Sigmoid colon (tissue), 7 donors: Measurements from ENCODE around the gene ANTXR2. TPM values are rescaled to one million over a fixed set of nuclear protein-coding genes. Genes with fewer than 3 reads are reported as not detected.
A peak's percentile ranks its signal among the peaks of the same experiment; 100 is the strongest.

Experiments
- DNase-seq: peaks from one replicate; pipeline ENCODE4 v3.0.0-alpha.2; 2019
- H3K27ac ChIP-seq, 4 donors: fragments of 200-600 bp; sonication (generic); one replicate each; pipeline ENCODE4 v1.5.1; 2016 to 2019; ENCODE audit warnings: mild to moderate bottlenecking in 1 of 4
- H3K27me3 ChIP-seq, 3 donors: fragments of 200-600 bp; sonication (generic); one replicate each; pipeline ENCODE4 v1.5.1; 2019; ENCODE audit warnings: mild to moderate bottlenecking in 1 of 3
- H3K36me3 ChIP-seq, 4 donors: fragments of 200-600 bp; sonication (generic); one replicate each; pipeline ENCODE4 v1.5.1; 2016 to 2019
- H3K4me1 ChIP-seq, 4 donors: fragments of 200-600 bp; sonication (generic); one replicate each; pipeline ENCODE4 v1.5.1; 2017 to 2019
- H3K4me3 ChIP-seq, 4 donors: fragments of 200-600 bp; sonication (generic); one replicate each; pipeline ENCODE4 v1.5.1; 2017 to 2019; ENCODE audit warnings: mild to moderate bottlenecking in 2 of 4, moderate library complexity in 1 of 4
- H3K9me3 ChIP-seq, 4 donors: fragments of 200-600 bp in 3 of 4; sonication (generic) in 3 of 4; one replicate each; pipeline versions ENCODE4 v1.5.1 to v1.6.1; 2013 to 2019
- EP300 ChIP-seq, 4 donors: sonication (generic); formaldehyde crosslinking; IDR thresholded peaks; one replicate each; pipeline ENCODE4 v1.6.1; 2017; ENCODE audit warnings: antibody characterized with exemption in 4 of 4
- POLR2A ChIP-seq, 2 donors: fragments of 450-650 bp; IDR thresholded peaks; one replicate each; pipeline ENCODE4 v1.6.1; 2016; ENCODE audit warnings: antibody characterized with exemption in 2 of 2, mild to moderate bottlenecking in 2 of 2, moderate library complexity in 2 of 2
- POLR2AphosphoS5 ChIP-seq, 4 donors: sonication (generic); formaldehyde crosslinking; IDR thresholded peaks; one replicate each; pipeline ENCODE4 v1.6.1; 2017; ENCODE audit warnings: antibody characterized with exemption in 4 of 4
- WGBS, 2 donors: extraction: QIAGEN DNeasy Blood & Tissue Kit; methylation state at CpG; one replicate each; pipeline ENCODE4 v1.1.7; 2013; 5-methylcytosine and 5-hydroxymethylcytosine counted together
- intact Hi-C: fragments of 100-400 bp; cut with DNase I; formaldehyde crosslinking; loops from one replicate; pipeline ENCODE4 v1.15.1; 2023
- polyA plus RNA-seq, 3 donors: library from polyadenylated mRNA; stranded (reverse); fragments of 200-250 nt; gene quantifications; one replicate each; pipeline ENCODE4 v1.2.3, GENCODE V29; 2013
- total RNA-seq, 4 donors: library from RNA; depleted of rRNA; stranded (reverse); fragments of >200 nt; gene quantifications; one replicate each; pipeline ENCODE4 v1.1.0, GENCODE V29; 2016
- TF ChIP-seq, protein P1 (sequence below), 4 experiments: fragments of 450-650 bp in 3 of 4; fragments of 200-600 bp in 1 of 4; IDR thresholded peaks; one replicate each; pipeline ENCODE4 v1.5.1; 2016 to 2019; ENCODE audit warnings: antibody characterized with exemption in 4 of 4, mild to moderate bottlenecking in 3 of 4, moderate library complexity in 2 of 4
- donor health status: healthy with polysubstance abuse.
- donor health status: Bipolar disorder and iron deficiency.
- donor health status: healthy.

ANTXR2 gene
- total and polyA plus RNA-seq, 7 donors, result 11.4 to 237 (median 170) TPM

DNA sequence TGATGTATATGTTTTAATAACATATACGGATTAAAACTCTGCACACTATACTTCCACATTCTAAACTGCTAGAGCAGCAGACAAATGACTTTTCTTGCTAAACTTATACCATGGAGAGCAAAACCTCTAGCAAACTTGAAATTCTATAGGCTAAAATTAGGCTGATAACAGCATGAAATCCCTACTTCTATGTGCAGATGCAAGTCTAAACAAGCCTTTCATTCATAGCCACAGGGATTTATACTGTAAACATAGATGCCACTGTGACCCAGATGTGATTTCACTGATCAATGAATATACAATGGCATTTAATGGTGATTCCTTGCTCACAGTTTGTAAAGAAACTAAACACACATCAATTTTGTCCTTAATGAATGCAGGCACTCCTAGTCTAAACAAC lies 151.0 kb downstream of the ANTXR2 start:
- intact Hi-C loops, result loop anchor here (10.0 kb wide), 1 partner anchor 143 kb away; no protein-coding TSS in a partner anchor
- Histone ChIP-seq H3K27ac (no peak overlapping the region), H3K4me3 (no peak overlapping the region), H3K27me3 (no peaks in the 10 kb centered on the region), H3K4me1 (peaks cover 0 to 25% (median 10%) of the 10 kb centered on the region in 4 donors), H3K36me3 (no peaks in the 10 kb centered on the region), H3K9me3 (no peaks in the 10 kb centered on the region)
- 94 to 97% methylated on average over 1 of the region's 1 CpG for WGBS, 2 donors
- TF ChIP-seq EP300 (IDR thresholded peaks at IDR 0.05) (no peak), POLR2AphosphoS5 (IDR thresholded peaks at IDR 0.05) (no peak), POLR2A (IDR thresholded peaks at IDR 0.05) (no peak)
- TF ChIP-seq, protein P1, sequence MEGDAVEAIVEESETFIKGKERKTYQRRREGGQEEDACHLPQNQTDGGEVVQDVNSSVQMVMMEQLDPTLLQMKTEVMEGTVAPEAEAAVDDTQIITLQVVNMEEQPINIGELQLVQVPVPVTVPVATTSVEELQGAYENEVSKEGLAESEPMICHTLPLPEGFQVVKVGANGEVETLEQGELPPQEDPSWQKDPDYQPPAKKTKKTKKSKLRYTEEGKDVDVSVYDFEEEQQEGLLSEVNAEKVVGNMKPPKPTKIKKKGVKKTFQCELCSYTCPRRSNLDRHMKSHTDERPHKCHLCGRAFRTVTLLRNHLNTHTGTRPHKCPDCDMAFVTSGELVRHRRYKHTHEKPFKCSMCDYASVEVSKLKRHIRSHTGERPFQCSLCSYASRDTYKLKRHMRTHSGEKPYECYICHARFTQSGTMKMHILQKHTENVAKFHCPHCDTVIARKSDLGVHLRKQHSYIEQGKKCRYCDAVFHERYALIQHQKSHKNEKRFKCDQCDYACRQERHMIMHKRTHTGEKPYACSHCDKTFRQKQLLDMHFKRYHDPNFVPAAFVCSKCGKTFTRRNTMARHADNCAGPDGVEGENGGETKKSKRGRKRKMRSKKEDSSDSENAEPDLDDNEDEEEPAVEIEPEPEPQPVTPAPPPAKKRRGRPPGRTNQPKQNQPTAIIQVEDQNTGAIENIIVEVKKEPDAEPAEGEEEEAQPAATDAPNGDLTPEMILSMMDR (IDR thresholded peaks at IDR 0.05), result no peak
- no peak for DNase-seq

DNA sequence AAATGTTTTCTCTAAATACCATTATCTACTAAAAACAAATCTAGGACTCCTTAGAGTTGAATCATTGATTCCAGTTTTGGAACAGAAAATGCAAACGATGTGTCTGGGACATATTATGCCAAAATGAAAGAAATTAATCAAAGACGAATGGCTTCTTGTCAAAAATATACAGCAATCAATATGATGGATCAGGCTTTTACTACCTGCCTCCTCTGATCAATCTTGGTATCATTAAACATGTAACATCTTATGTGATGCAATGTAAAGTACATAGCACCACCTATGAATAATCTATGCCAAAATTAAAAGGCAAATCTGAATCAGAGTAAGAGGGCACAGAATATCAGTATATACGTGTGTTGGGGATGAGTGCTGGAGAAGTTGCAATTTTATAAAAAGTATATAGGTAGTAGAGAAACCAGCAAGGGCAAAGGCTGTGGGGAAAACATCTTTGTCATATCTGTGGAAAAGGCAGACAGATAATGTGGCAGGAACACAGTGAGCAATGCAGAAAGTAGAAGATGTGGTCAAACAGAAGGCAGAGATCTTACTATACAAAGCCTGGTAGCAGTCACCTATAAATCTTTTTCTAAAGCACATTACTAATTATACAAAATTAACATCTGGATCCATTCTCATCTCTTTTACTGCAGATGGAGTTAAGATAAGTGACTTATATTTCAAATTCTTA lies 152.7 kb downstream of the ANTXR2 start:
- H3K27me3 ChIP-seq, result no peaks in the 10 kb centered on the region
- 61 to 91% methylated on average over 3 of the region's 3 CpGs for WGBS, 2 donors
- intact Hi-C loops, result loop anchor here (10.0 kb wide), 1 partner anchor 144 kb away; no protein-coding TSS in a partner anchor
- peaks cover 0 to 37% (median 23%) of the 10 kb centered on the region in 4 donors for H3K4me1 ChIP-seq
- DNase-seq, result no peak
- H3K27ac ChIP-seq, result no peak overlapping the region
- no peaks in the 10 kb centered on the region for H3K9me3 ChIP-seq
- TF ChIP-seq POLR2A (IDR thresholded peaks at IDR 0.05) (no peak), EP300 (IDR thresholded peaks at IDR 0.05) (no peak), POLR2AphosphoS5 (IDR thresholded peaks at IDR 0.05) (no peak)
- TF ChIP-seq, protein P1 (IDR thresholded peaks at IDR 0.05), result no peak
- no peak overlapping the region for H3K4me3 ChIP-seq
- no peaks in the 10 kb centered on the region for H3K36me3 ChIP-seq

DNA sequence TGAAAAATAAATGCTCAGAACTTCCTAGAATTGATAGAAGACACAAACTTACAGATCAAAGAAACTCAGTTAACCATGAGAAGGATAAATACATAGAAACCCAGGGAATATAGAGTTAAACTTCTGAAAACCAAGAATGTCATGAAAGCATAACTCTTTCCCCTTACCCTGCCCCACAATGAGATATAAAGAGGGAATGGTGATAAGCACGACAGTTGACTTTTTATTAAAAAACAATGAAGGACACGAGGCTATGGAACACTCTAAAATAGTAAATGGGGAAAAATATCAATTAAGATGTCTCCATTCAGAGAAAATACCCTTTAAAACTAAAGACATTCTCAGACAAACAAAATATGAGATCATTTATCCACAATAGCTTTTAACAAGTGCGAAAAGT lies 154.7 kb downstream of the ANTXR2 start:
- no peaks in the 10 kb centered on the region for H3K9me3 ChIP-seq
- H3K36me3 ChIP-seq, result no peaks in the 10 kb centered on the region
- no peak for DNase-seq
- peaks cover 0 to 52% (median 37%) of the 10 kb centered on the region in 4 donors for H3K4me1 ChIP-seq
- TF ChIP-seq, protein P1 (IDR thresholded peaks at IDR 0.05), result no peak
- TF ChIP-seq POLR2AphosphoS5 (IDR thresholded peaks at IDR 0.05) (no peak), POLR2A (IDR thresholded peaks at IDR 0.05) (no peak), EP300 (IDR thresholded peaks at IDR 0.05) (no peak)
- no peak overlapping the region for H3K4me3 ChIP-seq
- H3K27ac ChIP-seq, result no peak overlapping the region
- 94 to 98% methylated on average over 3 of the region's 3 CpGs for WGBS, 2 donors
- intact Hi-C loops, result loop anchor here (10.0 kb wide), 1 partner anchor 267 kb away; no protein-coding TSS in a partner anchor
- H3K27me3 ChIP-seq, result no peaks in the 10 kb centered on the region

DNA sequence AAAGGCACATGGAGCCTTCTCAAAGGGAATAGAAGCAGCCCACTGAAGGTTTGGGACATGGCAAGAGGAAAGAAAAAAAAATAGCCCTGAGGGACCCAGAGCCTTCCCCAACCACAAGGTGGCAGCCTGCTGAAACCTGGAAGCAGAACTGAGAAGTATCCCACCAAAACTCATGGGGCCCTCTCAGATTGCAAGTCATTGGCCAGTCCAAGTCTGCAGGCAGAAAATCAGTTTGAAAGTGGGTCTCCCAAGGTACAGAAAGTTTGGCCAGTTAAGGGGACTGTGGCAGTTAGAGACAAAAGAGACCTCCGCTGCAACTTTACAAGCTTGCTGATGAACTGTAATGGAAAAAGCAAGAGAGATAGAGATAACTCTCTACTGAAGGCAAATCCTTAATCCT lies 155.8 kb downstream of the ANTXR2 start:
- DNase-seq, result no peak
- H3K9me3 ChIP-seq, result no peaks in the 10 kb centered on the region
- H3K27ac ChIP-seq, result peak overlapping the region in 2 of 4 donors; percentile 1 to 36
- H3K36me3 ChIP-seq, result no peaks in the 10 kb centered on the region
- H3K4me1 ChIP-seq, result peaks cover 0 to 59% (median 37%) of the 10 kb centered on the region in 4 donors
- no peak for TF ChIP-seq POLR2A (IDR thresholded peaks at IDR 0.05)
- TF ChIP-seq, protein P1 (IDR thresholded peaks at IDR 0.05), result peak in 2 of 4 experiments; percentile 18 to 36
- H3K4me3 ChIP-seq, result no peak overlapping the region
- intact Hi-C loops, result loop anchor here (10.0 kb wide), 1 partner anchor 268 kb away; no protein-coding TSS in a partner anchor
- WGBS, 2 donors, result 97 to 100% methylated on average over 1 of the region's 1 CpG
- H3K27me3 ChIP-seq, result no peaks in the 10 kb centered on the region
